ENCODE data around the gene DPH7.
"Not testable (repeated sequence)": the region's sequence is repeated elsewhere in the genome, so short reads cannot be mapped to it uniquely, and the experiment has no call there.

Gene DPH7

GRCh38 chr9:137516144-137516917 is 62.4 kb downstream of the DPH7 start:
- no peak for DNase-seq

- DNase-seq = no peak
These were observed 63.4 kb downstream of the DPH7 start for GRCh38 chr9:137515338-137515724.

GRCh38 chr9:137514691-137515337 is 63.9 kb downstream of the DPH7 start:
- DNase-seq = no peak

GRCh38 chr9:137513801-137514570 is 64.7 kb downstream of the DPH7 start:
- not testable (repeated sequence) for DNase-seq

- not testable (repeated sequence) for DNase-seq
These were observed 65.6 kb downstream of the DPH7 start for GRCh38 chr9:137513136-137513535.

GRCh38 chr9:137511758-137512463 is 66.8 kb downstream of the DPH7 start:
- DNase-seq = no peak

GRCh38 chr9:137511126-137511525 is 67.6 kb downstream of the DPH7 start:
- not testable (repeated sequence) for DNase-seq

GRCh38 chr9:137509198-137509597 is 69.5 kb downstream of the DPH7 start:
- DNase-seq = no peak

- no peak for DNase-seq
These were observed 72.0 kb downstream of the DPH7 start for GRCh38 chr9:137506702-137507171.

- DNase-seq = no peak
These were observed 72.5 kb downstream of the DPH7 start for GRCh38 chr9:137506274-137506673.

- no peak for DNase-seq
These were observed 73.1 kb downstream of the DPH7 start for GRCh38 chr9:137505421-137506140.
